Measurements from ENCODE around the gene KCNB1.

GRCh38 chr20:49517805-49518100 is 35.3 kb upstream of the KCNB1 start:
- TF ChIP-seq POLR2A (IDR thresholded peaks at IDR 0.05; ENCODE audit: low read depth, low read length) (no peak), POLR2AphosphoS5 (IDR thresholded peaks at IDR 0.05; ENCODE audit: low read depth, low read length) (no peak), TAF1 (IDR thresholded peaks at IDR 0.05; ENCODE audit: borderline replicate concordance, low read depth, low read length) (no peak)
